GF-D8 (cell line): ENCODE measurements around the gene MRPS34.

Source experiments
- DNase-seq: peaks from one replicate; lab custom pipeline; 2025; lab: John Stamatoyannopoulos, UW

The MRPS34 gene

DNA sequence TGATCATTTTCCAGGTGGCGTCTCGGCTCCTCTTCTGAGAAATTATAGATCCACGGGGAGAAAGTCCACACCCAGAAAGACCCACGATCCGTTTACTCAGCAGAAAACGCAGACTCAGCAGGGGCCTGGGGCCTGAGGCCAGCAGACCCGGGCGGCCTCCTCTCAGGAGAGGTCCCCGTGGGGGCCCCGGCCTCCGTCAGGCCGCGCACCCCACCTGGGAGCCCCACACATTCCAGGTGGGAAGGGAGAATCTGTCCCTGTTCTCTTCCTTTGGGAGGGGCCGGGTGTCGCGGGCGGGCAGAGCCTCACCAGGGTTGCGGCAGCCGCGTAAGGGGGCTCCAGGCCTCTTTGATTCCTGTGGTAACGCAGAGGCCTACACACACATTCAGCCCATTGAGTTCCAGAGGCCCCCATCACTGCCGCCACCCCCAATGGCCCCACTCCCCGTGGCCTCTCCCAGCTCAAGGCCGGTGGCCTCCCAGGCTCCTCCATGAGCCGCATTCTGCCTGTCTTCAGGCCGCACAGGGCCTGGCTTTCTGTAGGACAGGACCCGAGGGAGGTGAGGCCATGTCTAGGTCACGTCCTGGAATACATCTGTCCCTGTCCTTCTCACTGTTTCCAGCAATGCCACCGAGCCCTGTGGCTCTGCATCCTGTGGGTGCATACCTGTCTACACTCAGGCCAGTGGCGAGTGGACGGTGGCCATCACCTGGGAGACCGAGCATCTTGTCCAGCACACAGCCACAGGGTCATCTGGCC lies 22.2 kb upstream of the MRPS34 start:
- DNase-seq: no peak

DNA sequence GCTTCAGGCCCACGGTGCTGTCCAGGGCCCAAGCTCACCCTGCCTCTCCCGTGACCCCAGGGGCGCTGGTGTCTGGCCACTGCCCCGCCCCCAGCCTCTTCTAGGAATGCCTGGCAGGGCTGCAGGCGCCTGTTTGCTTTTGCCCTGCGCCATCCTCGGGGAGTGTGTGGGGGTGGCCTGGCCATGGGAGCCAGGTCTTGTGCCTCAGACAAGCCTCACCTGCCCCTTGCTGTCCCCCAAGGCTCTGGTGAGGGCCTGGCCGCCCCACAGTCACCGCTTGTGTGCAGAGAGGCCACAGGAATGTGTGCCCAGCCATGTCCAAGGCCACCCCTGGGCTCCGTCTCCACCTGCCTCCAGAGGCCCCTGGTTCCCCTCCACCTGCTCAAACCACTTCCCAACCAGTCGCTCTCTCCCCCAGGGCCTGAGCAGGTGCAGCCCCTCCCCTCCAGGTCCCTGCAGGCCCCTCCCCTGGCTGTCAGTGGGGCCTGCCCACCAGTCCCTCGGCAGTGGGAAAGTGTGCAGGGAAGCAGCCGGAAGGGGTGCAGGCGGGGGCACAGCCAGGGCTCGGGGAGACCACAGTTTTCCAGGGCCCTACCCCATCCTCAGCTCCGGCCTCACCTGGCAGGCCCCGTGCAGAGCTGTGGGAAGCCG lies 21.4 kb upstream of the MRPS34 start:
- no peak for DNase-seq

DNA sequence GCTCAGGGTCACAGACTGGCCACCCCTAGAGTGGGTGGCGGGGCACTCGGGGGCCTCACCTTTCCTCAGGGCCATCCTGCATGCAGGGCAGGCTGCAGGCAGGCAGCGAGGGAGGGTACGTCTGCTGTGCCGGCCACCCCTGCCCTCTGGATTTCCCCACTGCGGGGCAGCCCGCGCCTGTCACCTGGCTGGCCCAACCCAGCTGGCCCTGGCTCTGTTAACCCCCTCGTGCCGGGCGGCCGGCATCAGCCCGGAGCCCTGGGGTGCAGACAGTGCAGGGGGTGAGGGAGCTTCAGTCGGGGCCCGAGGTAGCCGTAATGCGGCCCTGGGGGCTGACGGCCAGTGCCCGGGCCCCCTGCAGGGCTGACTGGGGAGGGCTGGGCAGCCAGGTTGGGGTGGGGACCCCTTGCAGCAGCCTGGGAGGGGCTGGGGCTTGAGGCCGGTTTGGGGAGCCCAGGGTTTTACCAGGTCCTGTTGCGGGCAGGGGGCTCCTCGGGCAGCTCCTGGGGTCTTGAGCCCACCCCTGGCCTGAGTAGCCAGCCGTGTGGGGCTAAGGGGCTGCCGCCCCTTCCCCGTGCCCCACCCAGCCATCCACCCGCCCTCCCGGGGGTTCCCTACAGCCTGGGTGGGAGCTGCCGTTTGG lies 20.8 kb upstream of the MRPS34 start, which contains the start of gene IGFALS:
TSS of gene IGFALS (minus strand) at position 128 of the 643 bp plus-strand sequence. CDS start at position 75, 53 bp downstream.
- DNase-seq: no peak

DNA sequence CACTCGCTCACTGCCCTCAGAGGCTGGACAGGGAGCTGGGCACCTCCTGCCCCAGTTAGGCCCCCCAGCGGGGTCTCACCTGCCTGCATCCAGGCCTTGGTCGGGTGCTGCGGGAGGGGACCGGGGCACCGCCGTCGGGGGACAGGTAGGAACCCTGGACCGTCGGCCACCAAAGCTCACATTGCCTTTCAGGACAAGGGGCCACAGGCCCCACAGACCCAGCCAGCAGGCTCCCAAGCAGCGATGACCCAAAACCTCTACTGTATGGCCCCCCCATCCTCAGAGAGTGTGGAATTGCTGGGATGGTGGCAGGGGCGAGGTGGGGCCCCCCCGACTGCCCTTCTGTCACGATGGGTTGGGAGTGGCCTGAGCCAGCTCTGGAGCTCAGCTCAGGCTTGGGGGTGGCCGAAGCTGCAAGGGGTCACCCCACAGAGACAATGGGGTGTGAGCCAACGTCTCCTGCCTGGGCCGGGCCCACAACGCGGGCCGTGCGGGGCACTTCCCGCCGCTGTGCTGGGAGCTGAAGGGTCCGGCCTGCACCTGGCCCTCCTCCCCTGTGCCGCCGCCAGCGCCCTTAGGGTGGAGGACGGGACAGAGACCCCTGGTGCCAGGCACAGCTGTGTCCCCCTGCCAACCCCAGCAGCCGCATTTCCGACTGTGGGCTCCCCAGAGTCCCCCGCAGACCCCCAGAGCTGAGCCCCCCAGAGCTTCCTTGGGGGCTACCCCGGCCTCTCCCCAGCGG lies 20.1 kb upstream of the MRPS34 start:
- DNase-seq: no peak

DNA sequence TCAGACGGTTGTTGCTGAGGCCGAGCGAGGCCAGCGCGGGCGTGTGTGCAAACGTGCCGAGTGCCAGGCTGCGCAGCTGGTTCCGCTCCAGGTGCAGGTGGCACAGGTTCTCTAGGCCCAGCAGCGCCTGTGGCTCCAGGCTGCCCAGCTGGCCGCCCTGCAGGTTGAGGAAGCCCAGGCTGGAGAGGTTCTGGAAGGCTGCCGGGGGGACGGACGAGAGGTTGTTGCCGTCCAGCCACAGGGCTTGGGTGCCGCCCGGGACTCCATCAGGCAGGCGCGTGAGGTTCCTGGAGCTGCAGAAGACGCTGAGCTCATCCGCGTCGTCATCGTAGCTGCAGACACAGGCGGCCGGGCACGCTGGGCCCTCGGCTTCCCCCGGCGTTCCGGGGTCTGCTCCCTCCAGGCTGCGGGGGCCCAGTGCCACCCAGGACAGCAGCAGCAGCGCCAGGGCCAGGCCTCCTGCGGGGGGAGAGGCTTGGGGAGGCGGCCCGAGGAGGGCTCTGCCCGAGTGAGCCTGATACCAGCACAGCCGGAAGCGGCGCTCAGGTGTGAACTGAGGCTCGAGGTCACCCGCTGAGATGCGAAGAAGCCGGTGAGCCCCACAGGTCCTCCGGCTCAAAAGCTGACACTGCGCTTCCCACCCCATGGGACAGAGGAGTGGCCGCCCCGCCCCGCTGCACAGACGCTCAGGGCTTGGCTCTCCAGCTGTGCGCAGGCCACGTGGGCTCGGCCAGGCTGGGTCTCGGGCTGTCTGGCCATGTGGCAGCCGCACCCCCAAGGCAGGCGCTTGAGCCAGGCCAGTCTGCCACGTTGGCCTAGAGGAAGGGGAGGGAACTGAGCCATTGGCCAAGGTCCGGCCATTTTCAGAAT lies 19.2 kb upstream of the MRPS34 start:
- no peak for DNase-seq

DNA sequence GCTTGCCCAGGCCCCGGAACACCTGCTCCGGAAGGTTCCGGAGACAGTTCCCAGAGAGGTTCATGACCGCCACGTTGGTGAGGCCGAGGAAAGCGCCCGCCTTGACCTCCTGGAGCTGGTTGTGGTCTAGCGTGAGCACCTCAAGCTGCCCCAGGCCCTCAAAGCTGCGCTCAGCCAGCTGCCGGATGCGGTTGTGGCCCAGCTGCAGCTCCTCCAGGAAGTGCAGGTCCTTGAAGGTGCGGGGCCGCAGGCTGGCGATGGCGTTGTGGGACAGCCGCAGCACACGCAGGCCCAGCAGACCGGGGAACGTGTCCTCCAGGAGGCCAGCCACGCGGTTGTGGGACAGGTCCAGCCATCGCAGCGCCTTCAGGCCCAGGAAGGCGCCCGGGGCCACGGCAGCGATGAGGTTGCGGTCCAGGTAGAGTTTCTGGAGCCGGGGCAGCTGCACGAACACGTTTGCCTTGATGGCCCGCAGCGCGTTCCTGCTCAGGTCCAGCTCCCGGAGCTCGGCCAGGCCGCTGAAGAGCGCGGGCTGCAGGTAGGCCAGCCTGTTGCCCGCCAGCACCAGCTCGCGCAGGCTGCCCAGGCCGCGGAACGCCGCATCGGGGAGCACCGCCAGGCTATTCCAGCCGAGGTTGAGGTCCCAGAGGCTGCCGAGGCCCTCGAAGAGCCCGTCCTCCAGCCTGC lies 18.5 kb upstream of the MRPS34 start:
- DNase-seq: no peak

DNA sequence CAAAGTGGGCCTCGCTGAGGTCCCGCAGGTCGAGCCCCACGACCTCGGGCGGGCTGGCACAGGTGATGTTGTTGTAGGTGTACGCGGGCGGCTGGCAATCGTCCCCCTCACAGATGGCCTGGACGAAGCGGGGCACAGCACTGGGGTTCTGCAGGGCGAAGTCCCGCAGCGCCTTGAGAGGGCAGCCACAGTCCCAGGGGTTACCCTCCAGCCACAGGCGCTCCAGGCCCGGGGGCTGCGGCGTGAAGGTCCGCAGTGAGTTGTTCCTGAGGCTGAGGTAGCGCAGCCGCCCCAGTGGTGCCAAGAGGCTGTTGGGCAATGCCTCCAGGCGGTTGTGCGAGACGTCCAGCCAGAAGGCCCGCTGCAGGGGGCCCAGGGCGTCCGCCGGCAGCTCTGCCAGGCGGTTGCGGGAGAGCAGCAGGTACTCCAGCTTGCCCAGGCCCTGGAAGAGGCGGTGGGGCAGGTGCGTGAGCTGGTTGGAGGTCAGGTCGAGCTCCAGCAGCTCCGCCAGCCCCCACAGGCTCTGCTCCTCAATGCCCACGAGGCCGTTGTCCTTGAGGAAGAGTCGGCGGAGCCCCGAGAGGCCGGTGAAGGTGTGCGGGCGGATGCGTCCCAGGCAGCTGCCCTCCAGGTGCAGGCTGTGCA lies 17.8 kb upstream of the MRPS34 start:
- DNase-seq: no peak

DNA sequence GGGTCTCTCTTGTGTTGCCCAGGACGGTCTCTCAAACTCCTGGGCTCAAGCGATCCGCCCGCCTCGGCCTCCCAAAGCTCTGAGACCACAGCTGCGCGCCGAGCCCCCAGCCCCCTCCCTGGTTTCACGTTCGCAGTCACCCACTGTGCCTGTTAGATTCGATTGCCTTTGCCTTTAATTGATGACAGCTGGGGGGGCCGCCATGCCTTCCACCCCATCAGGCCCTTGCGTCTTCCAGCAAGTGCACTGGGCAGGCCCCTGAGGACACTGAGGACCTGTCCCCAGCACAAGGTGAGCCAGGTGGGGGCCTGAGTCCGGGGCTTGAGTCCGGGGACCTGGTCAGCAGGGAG lies 17.3 kb upstream of the MRPS34 start:
- DNase-seq: no peak

DNA sequence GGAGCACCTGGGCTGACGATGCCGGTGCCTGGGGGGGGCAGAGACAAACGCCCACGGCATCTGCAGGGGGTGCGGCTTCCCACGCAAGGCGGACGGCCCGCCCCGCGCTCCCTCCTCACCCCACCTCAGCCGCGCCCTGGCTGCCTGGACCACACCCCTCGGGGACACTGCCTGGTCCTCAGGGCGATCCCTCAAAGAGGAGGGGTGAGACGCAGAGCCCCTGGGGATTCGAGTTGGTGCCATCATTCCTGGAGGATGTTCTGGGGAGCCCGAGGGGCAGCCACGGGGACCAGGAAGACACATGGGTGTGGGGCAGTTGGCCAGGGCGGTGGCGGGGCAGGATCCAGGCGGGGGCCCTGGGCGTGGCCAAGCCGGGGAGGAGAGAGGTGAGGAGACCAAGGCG lies 16.7 kb upstream of the MRPS34 start:
- DNase-seq: no peak

DNA sequence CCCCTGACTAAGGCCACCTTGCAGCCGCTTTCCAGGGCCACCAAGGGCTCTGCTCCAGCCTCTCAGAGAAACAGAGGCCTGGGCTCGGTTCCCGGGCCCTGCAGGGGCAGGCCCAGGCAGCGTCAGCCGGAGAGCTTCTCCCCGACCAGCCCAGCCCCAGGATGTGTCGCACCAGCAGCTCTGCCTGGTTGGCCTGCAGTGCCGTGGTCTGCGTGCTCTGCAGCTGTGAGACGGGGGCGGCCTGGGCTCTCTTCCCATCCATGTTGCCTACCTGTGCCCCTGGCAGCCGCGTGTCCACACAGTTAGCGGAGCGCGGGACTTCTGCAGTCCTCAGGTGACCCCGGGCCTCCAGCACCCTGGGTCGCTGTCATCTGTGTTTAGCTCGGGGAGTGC lies 15.8 kb upstream of the MRPS34 start:
- DNase-seq: no peak

DNA sequence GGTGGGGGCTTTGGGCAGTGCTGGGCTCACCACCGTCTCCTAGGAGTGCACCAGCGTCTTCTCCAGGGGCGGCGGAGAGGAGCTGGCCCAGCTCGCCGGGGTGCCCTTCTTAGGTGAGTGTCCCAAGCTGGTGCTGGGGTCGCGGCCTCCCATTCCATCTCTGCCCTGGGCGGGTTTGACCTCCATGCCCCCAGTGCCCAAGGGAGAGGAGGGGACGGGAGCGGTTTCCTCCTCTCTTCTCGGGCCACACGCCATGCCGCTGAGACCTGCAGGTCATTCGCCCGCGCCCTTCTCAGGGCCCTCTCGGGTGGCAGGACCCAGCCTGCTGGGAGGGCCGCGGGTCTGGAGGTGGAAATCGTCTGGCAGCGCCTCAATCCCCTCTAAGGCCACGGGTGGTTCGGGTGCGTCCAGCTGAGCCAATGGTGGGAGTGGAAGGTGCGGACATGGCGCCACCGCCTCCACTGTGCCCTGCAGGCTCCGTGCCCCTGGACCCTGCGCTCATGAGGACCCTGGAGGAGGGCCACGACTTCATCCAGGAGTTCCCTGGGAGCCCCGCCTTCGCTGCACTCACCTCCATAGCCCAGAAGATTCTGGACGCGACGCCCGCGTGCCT lies 15.3 kb upstream of the MRPS34 start:
- DNase-seq: no peak

DNA sequence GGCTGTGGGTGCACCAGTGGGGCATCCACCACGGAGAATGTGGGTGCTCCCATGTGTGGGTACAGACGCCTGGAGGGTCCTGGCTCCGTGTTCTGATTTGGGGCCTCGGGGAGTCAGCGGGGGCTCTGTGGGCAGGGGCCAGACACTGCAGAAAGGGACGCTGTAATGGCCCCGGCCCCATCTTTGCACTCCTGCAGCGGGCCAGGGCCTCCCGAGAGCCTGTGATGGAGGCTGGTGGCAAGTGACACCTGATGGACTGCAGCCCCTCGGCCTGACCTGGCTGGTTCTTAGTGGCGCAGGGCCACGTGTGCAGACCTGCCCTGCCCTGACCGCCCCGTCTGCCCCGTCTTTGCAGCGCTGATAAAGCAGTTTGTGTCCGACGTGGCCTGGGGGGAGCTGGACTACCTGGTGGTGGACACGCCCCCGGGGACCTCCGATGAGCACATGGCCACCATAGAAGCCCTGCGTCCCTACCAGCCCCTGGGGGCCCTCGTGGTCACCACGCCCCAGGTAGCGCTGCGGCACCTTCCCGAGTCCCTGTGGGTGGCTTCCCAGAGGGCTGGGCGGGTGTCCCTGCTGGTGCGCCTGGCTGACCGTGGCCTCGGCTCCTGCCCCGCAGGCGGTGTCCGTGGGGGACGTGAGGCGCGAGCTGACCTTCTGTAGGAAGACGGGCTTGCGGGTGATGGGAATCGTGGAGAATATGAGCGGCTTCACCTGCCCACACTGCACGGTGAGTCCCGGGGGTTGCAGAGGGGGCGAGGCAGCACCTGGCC lies 14.6 kb upstream of the MRPS34 start:
- DNase-seq: no peak

DNA sequence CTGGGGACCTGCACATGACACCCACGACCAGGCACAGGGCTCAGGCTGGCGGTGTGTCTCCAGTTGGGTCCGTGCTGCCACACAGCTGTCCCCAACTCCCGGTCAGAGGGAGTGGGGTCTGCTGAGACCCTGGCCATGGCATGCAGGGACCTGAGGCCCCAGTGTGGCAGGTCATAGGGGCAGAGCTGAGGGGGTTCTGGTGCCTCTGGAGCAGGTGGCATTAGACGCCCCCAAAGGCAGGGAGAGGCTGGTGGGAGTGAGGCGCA lies 14.1 kb upstream of the MRPS34 start:
- DNase-seq: no peak

DNA sequence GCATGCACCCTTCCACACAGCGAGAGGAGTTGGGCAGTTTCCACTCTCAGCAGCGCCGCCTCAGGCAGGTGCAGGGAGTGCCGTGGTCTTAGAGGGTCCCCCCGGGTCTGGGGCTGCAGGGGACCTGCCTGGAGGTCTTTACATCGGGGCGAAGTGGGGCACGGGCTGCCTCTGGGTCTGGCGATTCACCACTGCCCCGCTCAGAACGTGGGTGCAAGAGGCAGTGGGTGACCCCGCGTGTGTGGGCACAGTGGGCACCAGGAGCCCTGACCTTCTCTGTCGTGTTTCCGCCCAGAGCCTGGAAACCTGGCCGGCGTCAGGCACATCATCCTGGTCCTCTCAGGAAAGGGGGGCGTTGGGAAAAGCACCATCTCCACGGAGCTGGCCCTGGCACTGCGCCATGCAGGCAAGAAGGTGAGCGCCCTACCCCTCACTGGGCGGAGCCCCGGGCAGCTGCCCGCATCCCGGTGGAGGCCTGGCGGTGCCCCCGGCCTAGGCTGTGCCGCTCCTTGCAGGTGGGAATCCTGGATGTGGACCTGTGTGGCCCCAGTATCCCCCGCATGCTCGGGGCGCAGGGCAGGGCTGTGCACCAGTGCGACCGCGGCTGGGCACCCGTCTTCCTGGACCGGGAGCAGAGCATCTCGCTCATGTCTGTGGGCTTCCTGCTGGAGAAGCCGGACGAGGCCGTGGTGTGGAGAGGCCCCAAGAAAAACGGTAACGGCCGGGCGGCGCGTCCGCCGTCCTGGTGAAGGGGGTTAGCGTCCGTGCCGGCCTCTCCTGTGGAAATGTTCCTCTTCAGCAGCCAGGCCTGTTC lies 13.5 kb upstream of the MRPS34 start:
- no peak for DNase-seq

DNA sequence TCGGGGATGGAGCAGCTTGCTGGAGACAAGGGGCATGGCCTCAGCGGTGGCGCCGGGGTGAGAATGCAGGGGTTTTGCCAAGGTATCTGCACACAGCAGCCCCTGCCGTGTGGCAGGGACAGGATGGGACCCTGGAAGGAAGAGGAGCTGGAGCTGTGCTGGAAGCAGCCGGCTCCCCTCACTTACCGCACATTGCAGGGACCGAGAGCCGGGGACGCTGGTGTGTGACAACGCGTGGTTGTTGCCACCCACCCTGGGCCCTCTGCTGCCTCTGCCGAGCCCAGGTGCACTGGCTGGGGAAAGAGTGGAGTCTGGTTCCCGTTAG lies 12.9 kb upstream of the MRPS34 start:
- no peak for DNase-seq

DNA sequence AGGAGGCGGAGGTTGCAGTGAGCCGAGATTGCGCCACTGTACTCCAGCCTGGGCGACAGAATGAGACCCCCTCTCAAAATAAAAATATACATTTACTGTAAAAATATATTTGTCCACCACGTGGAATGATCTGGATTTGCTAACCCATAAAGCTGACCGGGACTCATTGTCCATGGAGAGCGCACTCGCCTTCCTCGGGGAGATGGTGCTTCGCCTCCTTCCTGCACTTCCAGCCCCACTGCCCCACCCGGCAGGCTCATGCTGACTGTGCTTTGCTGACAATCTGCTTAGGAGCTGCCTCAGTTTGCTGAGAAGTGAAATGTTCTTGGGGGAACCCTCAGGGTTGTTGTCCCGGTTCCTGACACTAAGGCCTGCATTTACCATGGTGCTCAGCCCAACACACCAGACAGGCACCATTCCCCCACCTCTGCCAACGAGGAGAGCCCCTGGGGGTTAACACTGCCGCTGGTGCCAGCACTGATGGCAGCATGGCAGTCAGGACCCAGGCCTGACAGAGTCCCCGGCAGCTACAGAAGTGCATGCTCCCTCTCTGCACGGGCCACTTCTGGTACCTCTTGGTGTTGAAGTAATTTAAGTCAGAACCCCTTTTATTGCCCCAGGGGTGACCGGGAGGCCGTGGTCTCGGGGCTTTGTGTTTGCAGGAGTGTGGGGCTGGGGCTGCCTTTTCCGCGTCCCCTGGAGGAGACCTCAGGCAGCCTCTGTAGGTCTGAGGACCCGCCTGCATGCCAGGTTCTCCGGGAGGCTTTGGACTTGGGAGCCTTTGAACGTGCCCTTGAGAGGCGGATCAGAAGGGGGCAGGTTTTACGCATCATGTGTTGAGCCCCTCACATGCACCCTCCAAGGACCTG lies 12.3 kb upstream of the MRPS34 start:
- DNase-seq: no peak

DNA sequence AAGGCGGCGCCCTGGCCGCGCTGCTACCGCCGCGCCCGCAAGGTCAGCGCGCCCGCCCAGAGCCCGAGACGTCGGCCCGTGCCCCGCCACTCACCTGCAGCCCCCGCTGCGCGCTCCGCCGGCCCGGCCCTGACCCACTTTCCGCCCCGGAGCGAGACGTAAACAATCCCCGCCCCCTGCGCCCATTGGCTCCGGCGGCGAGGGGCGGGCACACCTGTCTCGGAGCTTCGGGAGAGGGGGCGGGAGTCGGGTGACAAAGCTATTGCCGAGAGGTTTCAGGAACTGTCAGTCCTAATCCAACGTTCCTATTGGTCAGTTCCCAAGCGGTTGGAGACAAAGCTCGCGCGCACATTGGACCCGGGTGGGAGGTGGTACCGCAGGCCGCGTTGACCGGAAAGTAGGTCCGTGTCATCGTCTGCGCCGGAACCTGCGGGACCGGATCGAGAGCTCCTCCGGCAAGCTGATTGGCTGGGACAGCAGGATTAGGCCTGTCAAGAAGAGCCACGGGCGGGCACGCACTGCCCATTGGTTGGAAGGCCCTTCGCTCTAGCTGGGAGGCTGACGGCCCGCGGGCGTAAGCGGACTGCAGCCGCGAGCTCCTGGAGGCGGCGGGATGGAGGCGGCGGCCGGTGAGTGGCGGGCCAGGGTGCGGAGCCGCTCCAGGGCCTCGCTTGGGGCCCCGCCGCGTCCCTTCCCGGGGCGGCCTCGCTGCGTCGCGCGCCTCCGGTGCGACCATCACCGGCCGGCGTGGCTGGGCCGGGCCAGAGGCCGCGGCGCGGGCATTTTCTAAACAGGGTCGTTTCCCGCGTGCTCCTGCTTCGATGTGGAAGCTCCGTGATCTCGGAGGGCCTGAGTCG lies 9.7 kb upstream of the MRPS34 start, which contains the start of the genes NUBP2 and SPSB3:
TSS of gene NUBP2 (plus strand) at position 553 of the 857 bp plus-strand sequence. CDS start at position 614, 61 bp downstream.
TSS of gene SPSB3 (minus strand) at position 164 of the 857 bp plus-strand sequence. CDS start 1,088 bp downstream, outside the sequence.
- DNase-seq: peak; percentile 99
